NCI-H510A treated with DMSO at 0.1 percent for 48 hours (cell line): ENCODE results near the gene CRACDL.
"Not testable (repeated sequence)": the region's sequence is repeated elsewhere in the genome, so short reads cannot be mapped to it uniquely, and the experiment has no call there.

ENCODE experiments used
- DNase-seq: peaks from one replicate; lab custom pipeline; 2025; lab: John Stamatoyannopoulos, UW

Gene CRACDL

DNA sequence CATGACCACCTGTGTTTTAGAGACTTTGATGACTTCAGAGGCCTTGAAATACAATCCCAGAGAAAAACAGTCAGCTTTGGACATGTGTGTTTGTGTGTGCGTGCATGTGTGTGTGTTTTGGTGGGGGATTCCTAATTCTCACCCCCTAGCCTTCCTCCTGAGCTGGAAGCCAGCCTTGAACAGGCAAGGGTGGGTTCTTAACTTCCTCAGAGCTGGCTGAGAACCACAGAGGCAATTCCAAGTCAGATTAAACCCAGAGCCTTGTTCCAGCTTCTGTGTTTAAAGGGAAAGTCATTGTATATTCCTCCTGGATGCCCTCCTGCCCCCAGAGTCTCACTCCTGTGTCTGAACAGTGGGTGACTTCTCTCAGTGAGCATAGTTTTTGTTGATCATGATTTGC, 159.9 kb downstream of the CRACDL start:
- no peak for DNase-seq

DNA sequence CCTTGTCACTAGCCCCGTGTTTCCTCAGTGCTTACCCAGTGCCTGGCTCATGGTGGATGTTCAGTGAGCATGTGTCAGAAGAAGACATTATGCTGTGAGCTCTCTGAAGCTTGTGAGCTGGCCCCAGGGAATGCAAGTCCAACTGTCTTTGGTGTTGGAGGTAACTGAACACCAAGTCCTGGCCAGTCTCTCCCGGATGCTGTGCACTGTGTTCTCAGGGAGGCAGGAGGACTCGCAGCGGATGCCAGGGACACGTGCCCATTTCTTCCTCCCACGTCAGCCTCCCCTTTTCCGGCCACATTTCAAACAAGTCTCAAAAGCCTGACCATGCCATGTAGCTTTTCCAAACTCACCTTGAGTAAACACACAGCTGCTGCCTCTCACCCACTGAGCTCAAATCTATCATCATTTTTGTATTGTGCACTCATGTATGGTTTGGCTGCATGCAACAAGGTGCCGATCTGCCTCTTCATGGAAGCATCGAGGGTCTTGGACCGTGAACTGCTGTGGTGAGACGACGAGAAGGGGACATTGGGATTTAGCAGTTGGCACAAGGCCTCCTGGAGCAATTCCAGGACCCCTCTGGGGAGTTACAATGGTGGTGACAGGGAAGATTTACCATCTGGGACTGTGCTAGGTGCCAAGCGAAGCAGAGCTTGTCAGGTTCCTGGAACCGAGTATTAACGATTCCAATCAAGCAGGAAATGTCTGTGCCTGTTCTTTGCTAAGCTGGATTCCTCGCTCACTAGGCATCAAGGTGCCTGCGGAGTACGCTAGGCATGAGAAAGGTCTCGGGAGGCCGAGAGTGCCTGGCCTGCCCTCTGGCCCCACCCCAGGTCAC, 160.7 kb downstream of the CRACDL start:
- no peak for DNase-seq

DNA sequence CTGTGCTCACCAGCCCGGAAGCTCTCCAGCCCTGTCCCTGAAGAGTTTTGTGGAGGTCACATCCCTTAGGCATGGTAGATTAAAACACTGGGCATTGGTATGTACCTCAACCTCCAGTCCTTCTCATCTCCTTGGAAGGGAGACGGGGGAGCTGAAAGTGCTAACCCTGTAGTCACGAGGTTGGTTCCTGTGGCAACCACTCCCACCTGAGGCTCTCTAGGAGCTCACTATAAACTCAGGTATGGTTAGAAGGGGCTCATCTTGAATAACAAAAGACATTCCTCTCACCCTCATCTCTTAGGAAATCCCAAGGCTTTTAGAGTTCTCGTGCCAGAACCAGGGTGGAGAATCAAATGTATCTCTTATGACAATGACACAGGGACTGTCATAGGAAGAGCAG, 162.1 kb downstream of the CRACDL start:
- no peak for DNase-seq

DNA sequence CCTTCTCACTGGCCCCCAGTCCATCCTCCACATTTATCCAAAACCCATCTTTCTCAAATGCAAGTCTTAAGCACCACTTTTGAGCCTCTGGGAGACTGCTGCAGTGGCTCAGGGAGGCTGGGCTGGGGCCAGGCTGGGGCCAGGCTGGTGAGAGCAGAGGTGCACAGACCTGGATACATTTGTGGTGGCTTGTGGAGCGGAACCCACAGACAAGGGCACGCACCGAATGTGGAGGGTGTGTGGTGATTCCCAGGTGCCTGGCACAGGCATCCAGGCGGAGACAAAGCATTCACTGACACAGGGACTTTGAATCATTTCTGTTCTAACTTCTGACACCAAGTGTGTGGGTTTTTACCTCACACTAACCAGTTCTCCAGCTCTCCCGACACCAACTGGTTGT, 162.9 kb downstream of the CRACDL start:
- DNase-seq: no peak

DNA sequence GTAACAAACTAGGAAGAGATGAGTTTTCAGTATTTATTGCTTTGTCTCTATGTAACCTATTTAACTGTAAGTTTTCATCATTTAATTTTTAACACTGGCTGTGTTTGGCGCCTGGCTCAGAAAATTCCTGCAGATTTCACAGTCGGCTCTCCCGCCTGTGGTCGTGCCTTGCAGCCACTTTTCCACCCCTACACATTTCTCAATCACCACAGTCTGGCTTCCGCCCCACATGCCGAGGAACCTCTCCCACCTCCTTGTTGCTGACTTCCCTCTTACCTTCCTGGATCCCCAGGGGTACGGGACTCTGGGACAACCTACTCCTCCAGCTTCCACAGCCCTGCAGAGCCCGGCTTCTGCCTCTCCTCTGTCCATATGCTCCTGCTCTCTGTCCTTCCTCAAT, 163.5 kb downstream of the CRACDL start:
- no peak for DNase-seq

DNA sequence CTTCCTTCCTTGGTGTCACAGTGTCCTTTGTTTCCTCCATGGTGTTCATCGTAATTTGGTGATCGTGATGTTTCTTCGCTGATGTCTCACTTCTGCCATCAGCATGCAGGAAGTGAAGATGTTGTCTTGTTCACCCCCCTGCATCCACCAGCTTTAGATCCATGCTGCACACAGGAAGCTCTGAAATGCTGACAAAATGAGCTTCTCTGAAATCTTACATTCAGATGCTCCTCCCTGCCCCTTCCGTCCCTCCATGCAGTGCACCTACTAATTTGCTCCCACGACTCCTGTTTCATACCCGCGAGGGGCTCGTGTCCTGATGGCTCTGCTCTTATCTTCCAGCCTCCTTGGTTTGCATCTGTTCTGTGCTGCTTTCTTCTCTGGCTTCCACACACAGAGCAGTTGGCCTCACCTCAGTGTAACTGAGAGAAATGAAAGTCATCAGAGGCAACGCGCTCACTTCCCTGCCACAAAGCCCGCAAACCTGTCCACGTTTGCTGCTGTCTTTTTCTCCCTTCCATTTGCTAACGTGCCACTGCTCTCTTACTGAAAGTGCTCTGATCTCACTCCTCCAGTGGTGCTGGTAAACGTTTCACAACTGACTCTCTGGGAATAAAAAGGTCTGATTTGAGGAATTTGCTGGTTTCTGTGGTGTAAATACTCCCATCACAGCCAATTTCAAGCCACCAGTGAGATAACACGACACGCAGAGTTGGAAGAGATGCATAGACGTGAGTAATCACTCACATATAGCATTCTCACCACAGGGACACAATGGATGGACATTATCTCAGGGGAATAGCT, 164.1 kb downstream of the CRACDL start:
- DNase-seq: no peak

DNA sequence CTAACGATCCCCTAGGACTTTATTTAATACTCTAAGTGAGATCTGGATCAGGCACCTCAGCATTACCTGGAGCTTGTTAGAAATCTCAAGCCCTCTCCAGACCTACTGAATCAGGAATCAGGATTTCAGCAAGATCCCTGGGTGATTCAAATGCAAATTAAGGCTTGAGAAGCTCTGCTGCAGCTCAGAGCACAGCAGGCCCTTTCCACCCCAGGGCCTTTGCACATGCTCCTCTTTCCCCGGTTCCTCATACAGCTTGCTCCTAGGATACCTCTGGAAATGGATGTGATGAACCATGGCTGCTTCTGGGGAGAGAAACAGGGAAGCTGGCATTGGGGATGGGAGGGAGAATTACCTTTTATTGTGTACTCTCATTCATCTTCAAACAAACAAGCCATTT, 164.8 kb downstream of the CRACDL start:
- no peak for DNase-seq

DNA sequence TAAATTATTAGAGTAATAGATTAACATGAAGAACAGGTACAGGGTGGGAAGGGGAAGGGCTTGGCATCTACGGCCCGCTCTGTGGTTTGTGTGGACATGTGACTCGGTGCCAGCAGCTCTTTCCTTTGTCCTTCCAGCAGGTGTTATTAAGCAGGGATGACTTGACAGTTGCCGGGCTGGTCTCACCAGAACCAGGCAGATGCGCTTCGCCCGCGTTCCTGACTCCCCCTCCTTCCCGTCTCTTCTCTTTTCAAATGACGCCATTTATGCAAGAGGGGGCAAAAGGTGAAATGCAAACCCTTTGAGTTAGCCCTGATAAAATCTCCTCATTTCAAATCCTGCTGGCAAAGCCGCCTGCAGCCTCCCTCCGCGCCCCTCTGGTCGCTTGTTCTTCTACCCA, 166.2 kb downstream of the CRACDL start:
- peak; percentile 84 for DNase-seq

DNA sequence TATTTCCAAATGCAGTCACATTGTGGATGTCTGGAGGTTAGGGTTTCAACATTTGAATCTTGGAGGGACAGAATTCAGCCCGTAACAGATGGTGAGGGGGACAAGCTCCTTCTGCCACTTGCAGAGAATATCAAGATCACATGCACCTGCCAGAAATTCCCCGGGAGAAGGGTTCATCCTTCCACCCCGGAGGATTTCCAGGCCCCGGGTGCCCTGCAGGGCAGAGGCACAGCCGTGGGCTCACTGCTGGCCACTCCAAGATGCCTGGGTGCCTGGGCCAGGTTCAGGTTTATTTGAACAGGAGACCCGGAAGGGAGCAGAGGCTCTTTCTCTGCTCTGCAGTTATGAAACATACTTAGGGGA, 166.9 kb downstream of the CRACDL start:
- DNase-seq: peak; percentile 16

DNA sequence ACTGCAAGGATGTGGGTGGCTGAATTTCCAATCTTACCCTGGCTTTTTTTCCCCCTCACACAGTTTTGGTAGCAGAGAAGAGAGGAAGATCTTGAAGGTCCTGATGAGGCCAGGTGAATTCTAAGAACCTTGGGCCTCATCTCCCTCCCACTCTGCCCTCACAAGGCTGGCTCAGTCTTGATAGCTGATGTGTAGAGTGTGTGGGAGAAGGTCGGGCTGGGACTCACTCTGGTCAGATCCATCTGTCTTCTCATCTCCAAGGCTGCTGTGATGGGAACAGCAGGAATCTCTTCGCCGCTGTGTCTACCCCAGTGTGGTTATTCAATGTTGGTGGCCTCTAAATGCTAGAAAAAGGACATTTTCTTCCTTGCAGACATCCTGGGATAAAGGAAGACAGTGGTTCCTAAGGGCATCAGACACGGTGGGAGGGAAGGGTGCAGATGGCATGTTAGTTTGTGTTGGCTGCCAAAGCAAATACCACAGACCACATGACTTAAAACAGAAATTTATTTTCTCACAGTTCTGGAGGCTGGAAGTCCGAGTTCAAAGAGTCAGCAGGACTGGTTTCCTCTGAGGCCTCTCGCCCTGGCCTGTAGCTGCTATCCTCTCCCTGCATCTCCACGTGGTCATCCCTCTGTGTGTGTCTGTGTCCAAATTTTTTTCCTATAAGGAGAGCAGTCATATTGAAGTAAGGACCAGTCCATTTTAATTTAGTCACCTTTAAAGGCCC, 167.5 kb downstream of the CRACDL start:
- DNase-seq: peak; percentile 38

DNA sequence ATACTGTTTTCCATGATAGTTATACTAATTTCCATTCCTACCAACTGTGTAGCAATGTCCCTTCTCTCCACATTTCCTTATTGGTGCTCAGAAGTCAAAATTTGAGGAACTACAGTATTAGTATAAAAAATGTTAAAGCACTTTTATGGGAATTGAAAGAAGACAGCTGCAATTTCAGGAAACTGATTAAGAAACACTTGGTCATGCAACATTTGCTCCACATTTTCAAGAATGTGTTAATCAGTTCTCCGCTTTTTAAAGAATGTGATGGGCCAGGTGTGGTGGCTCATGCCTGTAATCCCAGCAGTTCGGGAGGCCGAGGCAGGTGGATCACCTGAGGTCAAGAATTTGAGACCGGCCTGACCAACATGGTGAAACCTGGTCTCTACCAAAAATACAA, 171.5 kb downstream of the CRACDL start:
- no peak for DNase-seq

DNA sequence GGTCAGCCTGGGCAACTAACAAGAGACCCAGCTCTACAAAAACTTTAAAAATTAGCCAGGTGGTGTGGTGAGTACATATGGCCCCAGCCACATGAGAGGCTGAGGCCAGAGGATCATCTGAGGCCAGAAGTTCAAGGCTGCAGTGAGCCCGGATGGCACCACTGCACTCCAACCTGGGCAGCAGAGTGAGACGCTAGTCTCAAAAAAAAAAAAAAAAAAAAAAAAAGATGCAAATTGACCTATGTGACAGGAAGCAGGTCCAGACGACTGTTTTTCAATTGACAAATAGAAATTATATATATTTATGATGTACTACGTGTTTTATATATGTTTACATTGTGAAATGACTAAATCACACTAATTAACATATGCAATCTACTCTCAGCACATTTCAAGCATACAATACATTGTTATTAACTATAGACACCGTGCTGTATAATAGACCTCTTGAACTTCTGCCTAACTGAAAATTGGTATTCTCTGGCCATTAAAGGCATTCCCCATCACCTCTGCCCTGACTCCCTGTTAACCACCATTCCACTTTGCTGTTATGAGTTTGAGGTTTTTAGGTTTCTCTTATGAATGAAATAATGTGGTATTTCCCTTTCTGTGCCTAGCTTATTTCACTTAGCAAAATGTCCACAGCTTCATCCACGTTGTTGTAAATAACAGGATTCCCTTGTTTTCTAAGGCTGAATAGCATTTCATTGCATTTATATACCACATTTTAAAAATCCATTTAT, 172.6 kb downstream of the CRACDL start:
- no peak for DNase-seq

DNA sequence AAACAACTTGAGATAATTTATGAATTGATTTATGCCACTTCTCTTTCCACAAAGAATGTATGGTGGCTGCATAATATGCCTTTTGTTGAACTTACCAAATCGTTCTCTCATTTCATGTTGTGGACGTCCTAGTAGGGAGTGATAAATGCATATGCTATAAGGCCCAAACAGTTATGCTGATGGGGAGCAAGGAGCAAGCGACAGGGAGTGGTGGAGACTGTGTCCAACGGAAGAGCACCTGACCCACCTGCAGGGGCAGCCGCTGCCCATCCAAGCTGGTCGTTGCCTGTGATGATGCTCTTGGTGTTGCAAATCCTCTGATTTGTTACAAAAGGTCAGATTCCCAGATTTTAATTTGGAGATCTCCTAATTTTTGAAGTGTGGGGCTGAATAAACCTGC, 174.1 kb downstream of the CRACDL start:
- DNase-seq: no peak

DNA sequence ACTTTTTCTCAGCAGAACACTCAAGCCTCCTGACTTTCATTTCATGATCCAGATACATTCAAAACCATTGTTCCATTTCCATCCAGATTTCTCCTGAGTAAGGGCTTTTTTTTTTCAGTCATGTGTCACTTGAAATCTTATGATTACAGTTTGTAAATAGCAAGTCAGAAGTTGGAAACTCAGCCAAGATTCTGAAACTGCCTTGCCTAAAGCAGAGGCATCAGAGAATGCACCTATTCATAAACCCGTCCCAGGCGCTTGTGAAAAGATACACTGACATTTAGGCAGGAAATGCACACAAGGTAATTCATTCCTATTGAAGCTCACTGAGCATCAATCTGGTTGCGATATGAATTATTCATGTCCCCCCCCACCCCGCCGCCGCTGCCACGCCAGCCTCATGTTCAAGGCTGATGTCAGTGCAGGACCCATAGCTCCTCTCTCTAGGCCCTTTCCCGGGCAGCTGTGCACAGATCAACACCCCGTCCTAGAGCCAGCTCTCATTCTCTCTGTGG, 174.7 kb downstream of the CRACDL start:
- no peak for DNase-seq

DNA sequence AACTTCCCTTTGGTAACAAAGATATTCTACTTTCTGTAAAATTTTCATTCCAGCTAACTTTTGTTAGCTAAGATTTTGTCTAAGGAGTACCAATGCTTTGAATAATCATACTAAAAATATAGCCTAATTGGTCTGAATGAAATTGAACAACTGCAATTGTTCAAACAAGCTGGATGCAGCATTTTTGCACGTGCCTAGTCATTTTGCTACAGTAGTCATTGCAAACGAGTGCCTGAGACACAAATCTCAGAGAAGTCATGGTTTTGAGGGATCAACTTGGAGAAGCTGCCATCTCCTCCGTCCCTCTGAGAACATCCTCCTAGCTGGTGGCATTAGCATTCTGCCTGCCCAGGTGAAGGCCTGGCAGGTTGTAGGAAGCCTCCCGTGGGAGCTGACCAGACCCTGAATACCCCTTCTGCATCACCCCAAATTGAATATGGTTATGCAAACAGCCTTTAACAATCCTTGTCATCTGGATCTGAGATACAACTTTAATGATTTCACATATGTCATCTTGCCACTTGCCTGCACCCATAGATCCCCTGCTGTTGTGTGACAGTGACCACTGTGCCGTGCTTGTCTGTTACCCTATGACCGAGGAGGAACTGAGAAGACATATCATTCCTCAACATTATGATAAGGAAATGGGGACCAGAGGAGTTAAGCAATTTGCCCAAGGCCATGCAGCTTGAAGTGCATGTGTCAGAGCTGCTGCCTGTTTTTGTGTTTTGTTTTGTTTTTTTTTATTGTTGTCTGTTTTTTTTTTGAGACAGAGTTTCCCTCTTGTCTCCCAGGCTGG, 176.0 kb downstream of the CRACDL start:
- no peak for DNase-seq

DNA sequence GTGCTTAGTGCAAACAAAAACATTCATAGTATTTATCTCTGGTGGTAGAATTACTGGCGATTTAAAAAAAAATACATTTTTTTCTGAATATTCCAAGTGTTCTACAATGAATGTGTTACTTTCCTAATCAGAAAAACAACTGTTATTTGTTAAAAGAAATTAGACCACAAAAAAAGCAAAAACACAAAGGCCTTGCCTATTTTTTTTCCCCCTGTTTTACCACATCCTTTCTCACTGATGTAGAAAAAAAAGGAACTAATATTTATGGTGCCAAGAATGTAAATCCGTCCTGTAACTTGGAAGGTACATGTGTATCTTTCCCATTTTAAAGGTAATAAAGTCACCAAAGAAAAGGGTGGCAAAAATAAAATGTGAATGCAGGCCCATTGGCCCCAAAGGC, 176.7 kb downstream of the CRACDL start:
- no peak for DNase-seq

DNA sequence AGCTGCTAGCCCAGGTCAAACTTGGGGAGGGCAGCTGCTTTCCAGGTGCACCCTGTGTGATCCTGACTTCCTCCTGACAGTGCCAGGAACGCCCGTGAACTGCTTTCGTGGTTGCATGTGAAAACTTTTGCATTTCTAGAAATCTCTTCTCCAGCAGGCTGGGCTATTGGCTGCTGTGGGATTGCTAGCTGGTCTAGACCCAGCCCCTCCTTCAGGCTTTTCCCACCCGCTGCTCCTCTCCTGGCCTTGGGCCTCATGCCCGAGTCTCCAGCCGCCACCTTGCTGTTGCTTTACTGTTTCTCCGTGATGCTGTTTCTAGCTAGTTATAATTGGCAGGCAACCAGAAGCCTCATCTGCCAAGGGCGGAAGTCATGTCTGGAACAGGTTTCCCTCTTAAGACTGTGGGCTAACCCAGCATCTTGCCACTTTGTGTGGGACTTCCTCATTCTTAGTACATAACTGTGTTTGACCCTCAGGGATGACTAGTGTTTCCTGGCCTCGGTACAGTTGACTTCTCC, 178.1 kb downstream of the CRACDL start:
- no peak for DNase-seq

DNA sequence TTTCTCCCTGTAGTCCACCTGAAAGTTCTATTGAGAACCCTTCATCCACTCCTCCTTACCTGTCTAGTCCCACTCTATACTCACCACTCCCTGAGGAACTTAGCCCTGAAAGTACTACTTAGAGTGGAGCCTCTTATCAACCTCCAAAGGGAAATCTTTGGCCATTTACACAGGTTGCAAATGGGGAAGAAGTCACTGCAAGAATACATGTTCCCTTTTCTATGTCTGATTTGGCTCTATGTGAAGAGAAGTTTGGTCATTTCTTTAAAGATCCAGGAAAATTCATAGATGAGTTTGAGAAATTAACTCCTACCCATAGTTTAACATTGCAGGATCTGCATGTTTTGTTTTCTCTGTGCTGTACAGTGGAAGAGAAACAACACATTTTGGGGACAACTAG, 182.2 kb downstream of the CRACDL start:
- DNase-seq: no peak

DNA sequence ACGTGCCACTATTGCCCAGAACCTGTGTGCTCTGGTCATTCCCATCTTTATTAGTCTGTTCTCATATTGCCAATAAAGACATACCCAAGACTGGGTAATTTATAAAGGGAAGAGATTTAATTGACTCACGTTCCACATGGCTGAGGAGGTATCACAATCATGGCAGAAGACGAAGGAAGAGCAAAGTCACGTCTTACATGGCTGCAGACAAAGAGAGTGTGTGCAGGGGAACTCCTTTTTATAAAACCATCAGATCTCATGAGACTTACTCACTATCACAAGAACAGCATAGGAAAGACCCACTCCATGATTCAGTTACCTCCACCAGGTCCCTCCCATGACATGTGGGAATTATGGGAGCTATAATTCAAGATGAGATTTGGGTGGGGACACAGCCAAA, 183.3 kb downstream of the CRACDL start:
- DNase-seq: not testable (repeated sequence)

DNA sequence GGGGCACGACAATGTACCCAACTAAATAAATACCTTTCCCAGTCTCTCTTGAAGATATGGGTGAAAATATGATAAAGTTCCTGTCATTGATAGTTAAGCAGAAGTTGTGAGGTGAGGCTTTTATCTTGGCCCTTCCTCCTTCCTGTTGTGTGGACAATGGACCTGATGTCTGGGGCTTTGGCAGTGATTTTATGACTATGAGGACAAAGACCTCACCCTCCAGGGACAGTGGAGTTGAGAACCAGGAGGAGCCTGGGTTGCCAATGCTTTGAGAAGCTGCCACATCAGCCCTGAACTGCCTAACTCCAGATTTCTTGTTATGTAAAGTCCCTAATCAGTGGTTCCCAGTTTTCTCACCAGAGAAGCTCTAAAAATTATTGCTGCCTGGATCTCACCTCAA, 184.3 kb downstream of the CRACDL start:
- no peak for DNase-seq
